Kidney (tissue), 14 donors: Measurements from ENCODE around the gene FPR2. TPM values are rescaled to one million over a fixed set of nuclear protein-coding genes. Genes with fewer than 3 reads are reported as not detected.

Experiments used
- DNase-seq, 5 donors: peaks; one replicate each; pipeline ENCODE4 v3.0.0-alpha.2; 2013 to 2020
- FAIRE-seq: peaks from 2 replicates; lab custom pipeline; 2012; peaks lifted over from hg19 to GRCh38; lab: Jason Lieb, UNC
- H3K27ac ChIP-seq, 2 donors: one replicate each; pipeline ENCODE4 v1.7.0; 2013; ENCODE audit warnings: low read depth in 2 of 2, low read length in 2 of 2, inconsistent platforms in 1 of 2
- H3K27me3 ChIP-seq: one replicate; pipeline ENCODE4 v1.7.1; 2013; ENCODE audit warnings: low read length, inconsistent platforms; ENCODE audit not compliant: control insufficient read depth, insufficient read depth
- H3K36me3 ChIP-seq, 3 donors: one replicate each; pipeline versions ENCODE4 v1.7.0 to v1.7.1; 2013; ENCODE audit warnings: low read length in 3 of 3, control low read depth in 1 of 3, inconsistent platforms in 1 of 3; ENCODE audit not compliant: insufficient read depth in 3 of 3, control insufficient read depth in 2 of 3
- H3K4me1 ChIP-seq, 3 donors: one replicate each; pipeline versions ENCODE4 v1.7.0 to v1.7.1; 2013; ENCODE audit warnings: low read length in 3 of 3, inconsistent platforms in 1 of 3, low read depth in 1 of 3; ENCODE audit not compliant: control insufficient read depth in 2 of 3, insufficient read depth in 2 of 3
- H3K4me3 ChIP-seq, 3 donors: one replicate each; pipeline versions ENCODE4 v1.7.0 to v1.8.1; 2013; ENCODE audit warnings: low read length in 3 of 3, control low read depth in 1 of 3, inconsistent platforms in 1 of 3
- H3K9ac ChIP-seq, 3 donors: one replicate each; pipeline versions ENCODE4 v1.7.0 to v1.7.1; 2013; ENCODE audit warnings: low read length in 3 of 3, control low read depth in 1 of 3, inconsistent platforms in 1 of 3
- H3K9me3 ChIP-seq, 3 donors: one replicate each; pipeline versions ENCODE4 v1.7.0 to v1.7.1; 2013; ENCODE audit warnings: low read length in 3 of 3, control low read depth in 1 of 3, inconsistent platforms in 1 of 3; ENCODE audit not compliant: control insufficient read depth in 2 of 3, insufficient read depth in 1 of 3
- intact Hi-C: fragments of 100-400 bp; cut with DNase I; formaldehyde crosslinking; loops from one replicate; pipeline ENCODE4 v1.11.1; 2022
- polyA plus RNA-seq: library from polyadenylated mRNA; stranded (reverse); fragments of 350-450 nt; fragmentation: Illumina TruSeq; extraction: RNeasy Lipid Tissue Mini Kit (QIAGEN cat#74804); gene quantifications from one replicate; pipeline ENCODE4 v1.2.3, GENCODE V29; 2014; ENCODE audit warnings: low read depth, low replicate concordance; ENCODE audit not compliant: insufficient read depth
- total RNA-seq: library from RNA; stranded (reverse); fragmentation: NEBNext Ultra II Directional; extraction: Animal tissue kit (Norgen Biotek cat#: 25700); gene quantifications from one replicate; pipeline ENCODE4 v1.2.1, GENCODE V29; 2021
- TF ChIP-seq, protein P1 (sequence below): IDR thresholded peaks from 3 replicates; pipeline ENCODE4 v1.5.1; 2012; ENCODE audit warnings: mild to moderate bottlenecking, moderate library complexity, borderline replicate concordance; ENCODE audit not compliant: insufficient read depth; ENCODE audit errors: extremely low read depth
- donor health status: control.
- donor health status: control.
- donor health status: control.
- donor health status: control.
- donor health status: control.
- donor health status: DM: yes; HTN: yes; CAD: no.
- donor health status: Normal renal cell carcinoma (clear cell type).

The FPR2 gene
- total and polyA plus RNA-seq, 2 donors from 2014 or later, result 2.3 TPM; not detected in 1

DNA sequence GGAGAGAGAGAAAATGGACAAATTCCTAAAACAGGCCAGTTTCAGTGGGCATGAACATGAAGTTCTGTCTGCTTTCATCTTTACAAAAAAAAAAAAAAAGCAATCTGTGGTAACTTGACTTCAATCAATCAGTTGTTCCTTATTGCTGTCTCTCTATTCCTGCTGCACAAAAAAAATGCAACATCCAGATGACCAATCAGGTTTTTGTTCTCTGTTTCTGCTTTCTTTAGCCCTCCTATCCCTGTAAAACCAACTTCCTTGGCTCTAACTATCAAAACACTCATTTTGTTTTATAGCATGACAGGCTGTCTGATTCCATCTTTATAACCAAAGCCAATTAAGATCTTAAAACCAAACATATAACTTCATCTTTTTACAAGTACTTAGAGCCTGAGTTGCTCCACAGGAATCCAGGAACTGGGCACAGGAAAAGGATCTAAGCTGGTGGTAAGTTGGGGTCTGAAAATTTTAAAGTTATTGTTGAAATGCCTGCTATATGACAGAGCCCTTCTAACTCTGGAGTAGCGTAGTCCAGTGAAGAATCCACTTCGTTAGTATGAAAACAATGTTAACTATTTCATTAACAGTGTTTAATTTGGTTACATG is 34.0 kb downstream of the FPR2 start, which contains the start of gene FPR3:
Gene FPR3 (plus strand): TSS at position 273 of the 606 bp plus-strand sequence. CDS start 28,592 bp downstream, outside the sequence.
- Histone ChIP-seq H3K27me3 (no peaks in the 10 kb centered on the region), H3K9me3 (no peaks in the 10 kb centered on the region), H3K27ac (no peak within 1 kb of the TSS), H3K9ac (no peak within 1 kb of the TSS), H3K4me1 (peaks cover 0 to 5% (median 0%) of the 10 kb centered on the region in 3 donors), H3K36me3 (no peaks in the 10 kb centered on the region), H3K4me3 (no peak within 1 kb of the TSS)
- FAIRE-seq (no peak), DNase-seq (no peak)
- TF ChIP-seq, protein P1, sequence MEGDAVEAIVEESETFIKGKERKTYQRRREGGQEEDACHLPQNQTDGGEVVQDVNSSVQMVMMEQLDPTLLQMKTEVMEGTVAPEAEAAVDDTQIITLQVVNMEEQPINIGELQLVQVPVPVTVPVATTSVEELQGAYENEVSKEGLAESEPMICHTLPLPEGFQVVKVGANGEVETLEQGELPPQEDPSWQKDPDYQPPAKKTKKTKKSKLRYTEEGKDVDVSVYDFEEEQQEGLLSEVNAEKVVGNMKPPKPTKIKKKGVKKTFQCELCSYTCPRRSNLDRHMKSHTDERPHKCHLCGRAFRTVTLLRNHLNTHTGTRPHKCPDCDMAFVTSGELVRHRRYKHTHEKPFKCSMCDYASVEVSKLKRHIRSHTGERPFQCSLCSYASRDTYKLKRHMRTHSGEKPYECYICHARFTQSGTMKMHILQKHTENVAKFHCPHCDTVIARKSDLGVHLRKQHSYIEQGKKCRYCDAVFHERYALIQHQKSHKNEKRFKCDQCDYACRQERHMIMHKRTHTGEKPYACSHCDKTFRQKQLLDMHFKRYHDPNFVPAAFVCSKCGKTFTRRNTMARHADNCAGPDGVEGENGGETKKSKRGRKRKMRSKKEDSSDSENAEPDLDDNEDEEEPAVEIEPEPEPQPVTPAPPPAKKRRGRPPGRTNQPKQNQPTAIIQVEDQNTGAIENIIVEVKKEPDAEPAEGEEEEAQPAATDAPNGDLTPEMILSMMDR, result no peak
- intact Hi-C loops, result no loop called here

DNA sequence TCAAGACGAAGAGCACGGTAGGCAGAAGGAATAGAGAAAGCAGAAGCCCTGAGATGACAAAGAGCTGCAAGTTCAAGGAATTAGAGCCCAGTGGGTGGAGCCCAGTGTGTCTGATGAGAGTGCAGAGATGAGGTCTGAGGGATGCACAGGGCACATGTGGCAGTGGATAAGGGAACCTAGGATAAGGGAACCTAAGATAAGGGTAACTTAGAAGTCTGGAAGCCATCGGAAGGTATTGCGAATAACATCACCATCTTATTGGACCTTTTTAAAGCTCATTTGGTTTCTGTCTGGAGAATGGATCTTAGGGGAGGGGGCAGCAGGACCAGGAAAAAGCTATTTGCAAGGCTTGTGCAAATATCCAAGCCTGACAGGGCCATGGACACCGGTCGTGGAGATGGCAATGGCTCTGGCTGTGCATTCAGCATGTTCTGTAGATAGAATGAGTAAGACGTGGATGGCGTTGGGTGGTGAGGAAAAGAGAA is 35.3 kb downstream of the FPR2 start:
- intact Hi-C loops, result no loop called here
- no peak for FAIRE-seq
- Histone ChIP-seq H3K9ac (no peak overlapping the region), H3K36me3 (no peaks in the 10 kb centered on the region), H3K9me3 (no peaks in the 10 kb centered on the region), H3K27me3 (no peaks in the 10 kb centered on the region), H3K4me1 (peaks cover 0 to 5% (median 0%) of the 10 kb centered on the region in 3 donors), H3K27ac (no peak overlapping the region), H3K4me3 (no peak overlapping the region)
- no peak for DNase-seq
- TF ChIP-seq, protein P1, result no peak

DNA sequence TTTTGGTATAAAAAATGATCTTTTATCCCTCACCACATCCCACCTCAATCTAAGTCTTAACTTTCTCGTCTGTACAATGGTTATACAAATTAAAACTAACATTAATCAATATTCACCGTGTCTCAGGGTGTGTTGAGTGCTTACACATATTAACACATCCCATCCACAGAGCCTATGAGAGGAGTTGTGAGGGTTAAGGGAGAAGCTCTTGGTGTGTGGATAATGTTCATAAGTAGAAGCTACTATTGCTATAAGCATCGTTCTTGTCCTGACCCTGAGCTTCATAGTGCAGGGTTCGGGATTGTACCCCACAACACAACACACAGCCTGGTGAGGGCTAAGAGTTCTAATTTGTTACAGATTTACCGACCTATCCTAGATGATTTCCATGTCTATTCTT is 36.5 kb downstream of the FPR2 start:
- DNase-seq, result no peak
- peaks cover 0 to 5% (median 0%) of the 10 kb centered on the region in 3 donors for H3K4me1 ChIP-seq
- no peaks in the 10 kb centered on the region for H3K36me3 ChIP-seq
- FAIRE-seq, result no peak
- H3K9me3 ChIP-seq, result no peaks in the 10 kb centered on the region
- TF ChIP-seq, protein P1, result no peak
- no peak overlapping the region for H3K27ac ChIP-seq
- no peak overlapping the region for H3K9ac ChIP-seq
- intact Hi-C loops, result no loop called here
- H3K4me3 ChIP-seq, result no peak overlapping the region
- no peaks in the 10 kb centered on the region for H3K27me3 ChIP-seq
